Adrenal gland (tissue), 12 donors: ENCODE data around the gene RHNO1. TPM values are rescaled to one million over a fixed set of nuclear protein-coding genes. Genes with fewer than 3 reads are reported as not detected.

Experiments used
- DNase-seq, 7 donors: peaks; one replicate each; pipeline ENCODE4 v3.0.0-alpha.2; 2019 to 2020
- H3K27ac ChIP-seq, 5 donors: fragments of 200-600 bp; sonication (generic) in 4 of 5; 1 replicate in 3 of 5; 2 replicates in 2 of 5; pipeline versions ENCODE4 v1.5.1 to v1.8.0; 2016 to 2020; ENCODE audit warnings: mild to moderate bottlenecking in 1 of 5
- H3K27me3 ChIP-seq: fragments of 200-600 bp; 2 replicates; pipeline ENCODE4 v1.8.0; 2021
- H3K36me3 ChIP-seq, 2 donors: fragments of 200-600 bp; replicated peaks in 1 of 2; 1 replicate in 1 of 2; 2 replicates in 1 of 2; pipeline versions ENCODE4 v1.5.1 to v1.8.0; 2018 to 2022
- H3K4me1 ChIP-seq, 2 donors: fragments of 200-600 bp; replicated peaks in 1 of 2; 1 replicate in 1 of 2; 2 replicates in 1 of 2; pipeline versions ENCODE4 v1.5.1 to v1.8.0; 2018 to 2021
- H3K4me3 ChIP-seq, 4 donors: fragments of 200-600 bp; sonication (generic) in 3 of 4; one replicate each; pipeline ENCODE4 v1.5.1; 2016 to 2018
- H3K9me3 ChIP-seq, 3 donors: fragments of 200-600 bp; sonication (generic) in 1 of 3; replicated peaks in 1 of 3; 1 replicate in 2 of 3; 2 replicates in 1 of 3; pipeline versions ENCODE4 v1.5.1 to v1.8.0; 2016 to 2021
- POLR2A ChIP-seq, 2 donors: fragments of 450-650 bp; IDR thresholded peaks; one replicate each; pipeline ENCODE4 v1.6.1; 2017; ENCODE audit warnings: antibody characterized with exemption in 2 of 2, mild to moderate bottlenecking in 2 of 2, moderate library complexity in 1 of 2
- WGBS, 4 donors: extraction: QIAGEN DNeasy Blood & Tissue Kit in 2 of 4; methylation state at CpG; one replicate each; pipeline versions ENCODE4 v1.1.5 to v1.1.7; 2013 to 2017; 5-methylcytosine and 5-hydroxymethylcytosine counted together
- intact Hi-C, 2 donors: fragments of 100-400 bp; cut with DNase I; formaldehyde crosslinking; loops; one replicate each; pipeline versions ENCODE4 v1.14.1 to v1.15.0; 2022 to 2023
- polyA plus RNA-seq, 3 donors: library from polyadenylated mRNA; stranded (reverse); fragments of 200-250 nt in 2 of 3; fragments of 350-450 nt in 1 of 3; fragmentation: Illumina TruSeq in 1 of 3; extraction: RNeasy Lipid Tissue Mini Kit (QIAGEN cat#74804) in 1 of 3; gene quantifications; one replicate each; pipeline ENCODE4 v1.2.3, GENCODE V29; 2013 to 2014
- total RNA-seq, 9 donors: library from RNA; depleted of rRNA in 4 of 9; stranded (reverse); fragments of >200 nt in 4 of 9; fragments of 120-200 nt in 1 of 9; fragmentation: NEBNext Ultra II Directional in 1 of 9; extraction: Animal tissue kit (Norgen Biotek cat#: 25700) in 1 of 9; gene quantifications; one replicate each; pipeline versions ENCODE4 v1.1.0 to v1.2.4, GENCODE V29; 2013 to 2023
- TF ChIP-seq, protein P1 (sequence below), 6 experiments: fragments of 450-650 bp in 4 of 6; fragments of 200-600 bp in 2 of 6; sonication (generic) in 1 of 6; IDR thresholded peaks; 1 replicate in 5 of 6; 2 replicates in 1 of 6; pipeline versions ENCODE4 v1.5.1 to v1.8.0; 2016 to 2021; ENCODE audit warnings: antibody characterized with exemption in 6 of 6, mild to moderate bottlenecking in 2 of 6, moderate library complexity in 1 of 6
- donor health status: healthy with polysubstance abuse.
- donor health status: Bipolar disorder and iron deficiency.
- donor health status: DM: yes; HTN: yes; CAD: no.
- donor health status: DM: no; HTN: no; CAD: no.
- donor health status: DM: no; HTN: no; CAD: no.
- donor health status: DM: yes; HTN: yes; CAD: no.

RHNO1 gene
- total and polyA plus RNA-seq, 12 donors = 5.0 to 30.7 (median 14.8) TPM

DNA sequence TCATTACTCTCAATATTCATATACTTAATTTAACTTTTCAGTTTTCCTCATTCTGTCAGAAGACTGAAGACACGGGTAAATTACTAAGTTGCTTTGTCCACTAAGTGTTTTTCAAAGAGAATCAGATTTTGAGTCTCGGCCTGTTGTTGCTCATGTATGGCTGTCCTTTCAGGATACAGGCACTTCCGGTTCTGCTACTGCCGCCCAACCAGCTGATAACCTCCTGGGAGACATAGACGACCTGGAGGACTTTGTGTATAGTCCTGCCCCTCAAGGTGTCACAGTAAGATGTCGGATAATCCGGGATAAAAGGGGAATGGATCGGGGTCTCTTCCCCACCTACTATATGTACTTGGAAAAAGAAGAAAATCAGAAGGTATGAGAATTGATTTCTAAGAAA is 53.8 kb downstream of the RHNO1 start:
- Histone ChIP-seq H3K9me3 (no peaks in the 10 kb centered on the region), H3K27me3 (no peaks in the 10 kb centered on the region), H3K36me3 (peaks cover 0 to 66% of the 10 kb centered on the region in 2 donors), H3K27ac (no peak overlapping the region), H3K4me1 (no peaks in the 10 kb centered on the region), H3K4me3 (no peak overlapping the region)
- intact Hi-C loops = no loop called here
- DNase-seq = no peak
- WGBS, 4 donors = 72 to 90% (median 83%) methylated on average over 8 of the region's 8 CpGs
- TF ChIP-seq, protein P1, sequence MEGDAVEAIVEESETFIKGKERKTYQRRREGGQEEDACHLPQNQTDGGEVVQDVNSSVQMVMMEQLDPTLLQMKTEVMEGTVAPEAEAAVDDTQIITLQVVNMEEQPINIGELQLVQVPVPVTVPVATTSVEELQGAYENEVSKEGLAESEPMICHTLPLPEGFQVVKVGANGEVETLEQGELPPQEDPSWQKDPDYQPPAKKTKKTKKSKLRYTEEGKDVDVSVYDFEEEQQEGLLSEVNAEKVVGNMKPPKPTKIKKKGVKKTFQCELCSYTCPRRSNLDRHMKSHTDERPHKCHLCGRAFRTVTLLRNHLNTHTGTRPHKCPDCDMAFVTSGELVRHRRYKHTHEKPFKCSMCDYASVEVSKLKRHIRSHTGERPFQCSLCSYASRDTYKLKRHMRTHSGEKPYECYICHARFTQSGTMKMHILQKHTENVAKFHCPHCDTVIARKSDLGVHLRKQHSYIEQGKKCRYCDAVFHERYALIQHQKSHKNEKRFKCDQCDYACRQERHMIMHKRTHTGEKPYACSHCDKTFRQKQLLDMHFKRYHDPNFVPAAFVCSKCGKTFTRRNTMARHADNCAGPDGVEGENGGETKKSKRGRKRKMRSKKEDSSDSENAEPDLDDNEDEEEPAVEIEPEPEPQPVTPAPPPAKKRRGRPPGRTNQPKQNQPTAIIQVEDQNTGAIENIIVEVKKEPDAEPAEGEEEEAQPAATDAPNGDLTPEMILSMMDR (IDR thresholded peaks at IDR 0.05) = no peak
- TF ChIP-seq POLR2A (IDR thresholded peaks at IDR 0.05) = no peak

DNA sequence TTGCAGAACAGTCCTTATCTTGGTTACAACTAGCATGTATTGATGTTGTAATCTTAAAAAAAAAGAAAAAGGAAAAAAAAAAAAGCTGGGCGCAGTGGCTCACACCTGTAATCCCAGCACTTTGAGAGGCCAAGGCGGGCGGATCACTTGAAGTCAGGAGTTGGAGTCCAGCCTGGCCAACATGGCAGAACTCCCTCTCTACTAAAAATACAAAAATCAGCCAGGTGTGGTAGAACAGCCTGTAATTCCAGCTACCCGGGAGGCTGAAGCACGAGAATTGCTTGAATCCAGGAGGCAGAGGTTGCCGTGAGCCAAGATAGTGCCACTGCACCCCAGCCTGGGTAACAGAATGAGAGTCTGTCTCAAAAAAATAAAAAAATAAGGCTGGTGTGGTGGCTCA is 56.6 kb downstream of the RHNO1 start:
- intact Hi-C loops = no loop called here
- no peak for TF ChIP-seq POLR2A (IDR thresholded peaks at IDR 0.05)
- TF ChIP-seq, protein P1 (IDR thresholded peaks at IDR 0.05) = no peak
- Histone ChIP-seq H3K4me1 (no peaks in the 10 kb centered on the region), H3K27ac (no peak overlapping the region), H3K27me3 (no peaks in the 10 kb centered on the region), H3K36me3 (peaks cover 0 to 70% of the 10 kb centered on the region in 2 donors), H3K9me3 (no peaks in the 10 kb centered on the region), H3K4me3 (no peak overlapping the region)
- no peak for DNase-seq
- WGBS, 4 donors = 96 to 98% (median 97%) methylated on average over 6 of the region's 6 CpGs

DNA sequence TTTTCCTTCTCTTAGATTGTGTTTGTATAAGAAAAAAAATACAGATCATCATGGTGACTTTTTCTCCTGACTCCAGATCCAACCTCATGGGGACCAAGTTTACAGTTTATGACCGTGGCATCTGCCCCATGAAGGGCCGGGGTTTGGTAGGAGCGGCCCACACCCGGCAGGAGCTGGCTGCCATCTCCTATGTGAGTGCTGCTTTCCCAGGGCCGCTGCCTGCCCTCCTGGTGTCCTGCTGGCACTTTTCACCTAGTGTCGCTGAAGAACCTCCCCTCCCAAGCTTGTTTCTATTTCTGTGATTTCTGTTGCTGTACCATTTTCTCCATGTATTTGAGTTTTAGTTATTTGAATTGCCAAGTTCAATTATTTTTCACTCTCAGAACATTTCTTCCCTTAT is 57.3 kb downstream of the RHNO1 start:
- 89 to 99% (median 95%) methylated on average over 4 to 6 of the region's 6 CpGs for WGBS, 4 donors
- H3K27ac ChIP-seq = no peak overlapping the region
- no peak overlapping the region for H3K4me3 ChIP-seq
- no peaks in the 10 kb centered on the region for H3K9me3 ChIP-seq
- TF ChIP-seq, protein P1 (IDR thresholded peaks at IDR 0.05) = no peak
- H3K36me3 ChIP-seq = peaks cover 0 to 78% of the 10 kb centered on the region in 2 donors
- no peaks in the 10 kb centered on the region for H3K4me1 ChIP-seq
- intact Hi-C loops = no loop called here
- no peak for DNase-seq
- no peaks in the 10 kb centered on the region for H3K27me3 ChIP-seq

DNA sequence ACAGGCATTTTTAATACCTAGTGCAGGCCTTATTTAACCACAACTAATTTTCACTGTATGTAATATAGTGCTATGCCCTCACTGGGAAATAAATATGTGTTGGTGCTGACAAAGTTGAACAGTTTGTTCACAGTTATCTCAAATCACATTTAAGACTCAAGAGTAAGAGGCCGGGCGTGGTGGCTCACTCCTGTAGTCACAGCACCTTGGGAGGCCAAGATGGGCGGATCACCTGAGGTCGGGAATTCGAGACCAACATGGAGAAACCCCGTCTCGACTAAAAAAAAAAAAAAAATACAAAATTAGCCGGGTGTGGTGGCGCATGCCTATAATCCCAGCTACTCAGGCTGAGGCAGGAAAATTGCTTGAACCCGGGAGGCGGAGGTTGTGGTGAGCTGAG is 59.3 kb downstream of the RHNO1 start:
- H3K36me3 ChIP-seq = peaks cover 0 to 81% of the 10 kb centered on the region in 2 donors
- H3K9me3 ChIP-seq = no peaks in the 10 kb centered on the region
- H3K27ac ChIP-seq = no peak overlapping the region
- TF ChIP-seq POLR2A (IDR thresholded peaks at IDR 0.05) = no peak
- TF ChIP-seq, protein P1 (IDR thresholded peaks at IDR 0.05) = no peak
- no peak for DNase-seq
- 91 to 99% (median 95%) methylated on average over 11 of the region's 11 CpGs for WGBS, 4 donors
- no peaks in the 10 kb centered on the region for H3K27me3 ChIP-seq
- intact Hi-C loops = no loop called here
- no peak overlapping the region for H3K4me3 ChIP-seq
- H3K4me1 ChIP-seq = no peaks in the 10 kb centered on the region
